GM19452 (cell line): Measurements from ENCODE around the gene ARF1.

Experiments used
- ATAC-seq: cut with Tn5 transposase; IDR thresholded peaks from one replicate; pipeline ENCODE4 v1.9.1; 2021; ENCODE audit not compliant: unreplicated experiment

The ARF1 gene

GRCh38 chr1:228048659-228049298, 33.7 kb upstream of the ARF1 start:
- ATAC-seq = no peak

DNA sequence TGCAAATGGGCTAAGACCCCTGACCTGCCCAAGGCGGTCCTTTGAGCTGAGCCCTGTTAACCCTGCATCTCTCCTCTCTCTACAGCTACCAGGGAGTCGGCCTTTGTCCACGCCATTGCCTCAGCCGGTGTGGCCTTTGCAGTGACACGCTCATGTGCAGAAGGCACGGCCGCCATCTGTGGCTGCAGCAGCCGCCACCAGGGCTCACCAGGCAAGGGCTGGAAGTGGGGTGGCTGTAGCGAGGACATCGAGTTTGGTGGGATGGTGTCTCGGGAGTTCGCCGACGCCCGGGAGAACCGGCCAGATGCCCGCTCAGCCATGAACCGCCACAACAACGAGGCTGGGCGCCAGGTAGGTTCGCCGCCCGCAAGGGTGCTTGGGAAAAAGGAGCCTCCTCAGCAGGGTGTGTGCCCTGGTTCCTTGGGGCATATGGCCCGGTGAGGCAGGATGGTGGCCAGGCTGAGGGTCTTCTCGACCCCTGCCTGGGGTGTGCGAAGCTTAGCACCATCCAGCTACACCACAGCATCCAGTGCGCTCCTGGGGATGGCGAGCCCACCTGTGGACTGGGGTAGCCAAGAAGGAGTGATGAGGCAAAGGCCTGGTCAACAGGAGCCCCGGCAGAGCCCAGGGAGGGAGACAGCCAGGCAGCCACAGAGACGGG, 31.8 kb upstream of the ARF1 start:
- no peak for ATAC-seq

DNA sequence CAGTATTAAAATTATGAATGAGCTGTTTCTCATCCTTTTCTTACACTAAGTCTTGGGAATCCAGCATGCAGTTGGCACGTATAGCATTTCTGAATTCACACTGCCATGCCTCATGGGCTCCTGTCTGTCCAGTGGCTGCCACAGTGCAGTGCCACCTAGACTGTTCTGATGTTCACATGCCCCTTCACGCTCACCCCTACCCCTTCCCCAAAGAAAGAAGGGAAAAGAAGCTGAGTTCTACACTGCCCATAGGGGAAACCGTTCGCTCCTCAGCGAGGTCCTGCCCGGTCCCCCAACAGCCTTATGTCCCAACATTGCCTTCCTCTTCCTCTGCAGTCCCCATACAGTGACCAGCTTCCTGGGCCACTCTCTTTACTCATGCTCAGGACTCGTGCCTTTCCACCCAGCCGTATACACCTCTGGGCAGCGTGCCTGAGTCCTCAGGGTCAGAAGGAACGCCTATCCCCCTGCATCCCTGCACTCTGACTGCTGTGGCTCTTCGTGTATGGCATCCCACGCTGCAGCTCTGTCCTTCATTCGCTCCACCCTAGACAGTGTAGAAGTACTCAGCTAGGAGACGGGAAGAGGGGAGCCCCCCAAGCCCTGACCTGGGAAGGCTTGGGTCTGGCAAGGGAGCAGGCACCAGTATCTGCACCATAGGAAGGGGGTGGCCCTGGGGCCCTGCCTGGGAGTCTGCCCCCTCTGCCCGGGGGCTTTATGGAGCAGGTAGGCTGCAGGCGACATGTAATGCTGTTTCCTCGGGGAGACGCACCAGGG, 24.1 kb upstream of the ARF1 start:
- no peak for ATAC-seq

DNA sequence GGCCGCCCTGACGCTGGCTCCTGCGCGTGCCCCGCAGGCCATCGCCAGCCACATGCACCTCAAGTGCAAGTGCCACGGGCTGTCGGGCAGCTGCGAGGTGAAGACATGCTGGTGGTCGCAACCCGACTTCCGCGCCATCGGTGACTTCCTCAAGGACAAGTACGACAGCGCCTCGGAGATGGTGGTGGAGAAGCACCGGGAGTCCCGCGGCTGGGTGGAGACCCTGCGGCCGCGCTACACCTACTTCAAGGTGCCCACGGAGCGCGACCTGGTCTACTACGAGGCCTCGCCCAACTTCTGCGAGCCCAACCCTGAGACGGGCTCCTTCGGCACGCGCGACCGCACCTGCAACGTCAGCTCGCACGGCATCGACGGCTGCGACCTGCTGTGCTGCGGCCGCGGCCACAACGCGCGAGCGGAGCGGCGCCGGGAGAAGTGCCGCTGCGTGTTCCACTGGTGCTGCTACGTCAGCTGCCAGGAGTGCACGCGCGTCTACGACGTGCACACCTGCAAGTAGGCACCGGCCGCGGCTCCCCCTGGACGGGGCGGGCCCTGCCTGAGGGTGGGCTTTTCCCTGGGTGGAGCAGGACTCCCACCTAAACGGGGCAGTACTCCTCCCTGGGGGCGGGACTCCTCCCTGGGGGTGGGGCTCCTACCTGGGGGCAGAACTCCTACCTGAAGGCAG, 23.4 kb upstream of the ARF1 start:
- ATAC-seq = no peak

- no peak for ATAC-seq
These were observed 22.7 kb upstream of the ARF1 start for GRCh38 chr1:228059634-228060457.

GRCh38 chr1:228060458-228061190, 21.9 kb upstream of the ARF1 start:
- ATAC-seq = no peak

DNA sequence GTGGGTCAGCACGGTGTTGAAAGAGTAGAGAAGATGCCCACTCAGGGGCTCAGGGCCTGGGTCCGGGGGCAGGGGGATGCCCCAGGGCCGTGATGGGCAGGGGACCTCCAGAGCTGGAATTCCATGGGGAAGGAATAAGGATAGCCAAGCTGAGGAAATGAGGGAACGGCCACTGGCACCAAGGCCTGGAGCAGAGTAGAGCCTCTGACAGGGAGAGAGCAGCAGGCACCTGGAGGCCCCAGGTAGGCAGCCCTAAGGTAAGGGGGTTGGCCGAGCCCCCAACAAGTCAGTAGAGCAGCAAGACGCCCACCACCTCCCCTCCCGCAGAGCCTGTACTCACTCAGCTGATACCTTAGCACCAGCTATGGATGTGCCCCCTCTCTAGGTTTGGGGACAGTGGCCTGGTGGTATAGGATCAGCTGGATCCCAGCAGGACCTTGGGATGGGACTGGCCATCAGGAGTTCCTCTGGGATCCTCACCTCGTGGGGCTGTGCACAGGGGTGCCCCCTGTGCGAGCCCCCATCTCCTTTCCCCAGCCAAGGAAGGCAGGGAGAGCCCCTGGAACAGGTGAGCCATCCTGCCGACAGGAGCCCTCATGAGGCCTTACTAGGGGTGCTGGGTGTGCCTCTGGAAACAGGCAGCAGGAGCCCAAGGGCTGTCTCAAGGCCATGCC, 21.0 kb upstream of the ARF1 start:
- ATAC-seq = no peak

DNA sequence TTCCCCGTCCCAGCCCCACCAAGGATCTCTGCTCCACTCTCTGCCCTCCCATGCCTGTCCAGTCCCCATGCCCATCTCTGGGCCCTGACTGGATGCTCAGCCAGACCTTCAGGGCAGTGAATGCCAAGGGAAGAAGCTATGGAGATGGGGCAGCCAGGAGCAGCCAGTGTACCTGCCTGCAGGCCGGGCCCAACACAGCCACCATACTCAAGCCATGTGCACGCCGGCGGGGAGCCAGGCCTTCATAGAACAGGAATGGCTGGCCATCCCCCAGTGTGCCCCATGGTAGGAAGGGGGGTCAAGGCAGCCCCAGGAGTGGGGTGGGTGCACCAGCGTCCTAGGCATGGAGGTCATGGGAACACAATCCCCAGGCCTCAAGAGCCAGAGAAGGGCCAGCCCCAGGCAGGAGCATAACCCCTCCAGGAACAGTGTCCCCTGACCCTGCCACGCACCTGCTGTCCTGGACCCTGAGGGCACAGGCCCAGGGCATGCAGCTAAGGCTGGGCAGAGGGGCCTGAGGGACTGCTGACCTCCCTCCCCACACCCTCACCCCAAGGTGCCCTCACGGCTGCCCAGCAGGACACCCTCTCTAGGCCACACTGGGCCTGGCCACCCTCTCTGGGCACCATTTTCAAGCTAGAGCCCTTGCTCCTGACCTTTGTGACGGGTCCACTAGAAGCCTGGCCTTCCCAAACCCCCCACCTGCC, 20.3 kb upstream of the ARF1 start:
- no peak for ATAC-seq

DNA sequence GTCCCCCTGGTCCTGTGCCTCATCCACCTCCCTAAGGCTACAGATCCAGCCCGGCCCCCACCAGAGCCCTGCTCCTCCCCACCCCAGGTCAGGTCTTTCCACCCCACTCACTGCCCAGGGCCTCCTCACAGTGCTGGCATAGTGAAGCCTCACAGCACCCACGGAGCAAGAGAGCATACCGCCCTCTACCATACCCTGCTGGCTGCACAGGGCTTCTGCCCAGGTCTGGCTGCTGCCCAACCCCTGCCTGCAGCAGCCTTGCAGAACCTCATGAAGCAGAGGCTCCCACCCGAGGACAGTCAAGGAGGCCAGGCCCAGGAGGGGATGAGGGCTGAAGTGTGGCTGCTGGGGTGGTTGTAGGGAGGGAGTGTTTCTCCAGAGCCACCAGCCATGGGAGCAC, 19.7 kb upstream of the ARF1 start:
- ATAC-seq = no peak

DNA sequence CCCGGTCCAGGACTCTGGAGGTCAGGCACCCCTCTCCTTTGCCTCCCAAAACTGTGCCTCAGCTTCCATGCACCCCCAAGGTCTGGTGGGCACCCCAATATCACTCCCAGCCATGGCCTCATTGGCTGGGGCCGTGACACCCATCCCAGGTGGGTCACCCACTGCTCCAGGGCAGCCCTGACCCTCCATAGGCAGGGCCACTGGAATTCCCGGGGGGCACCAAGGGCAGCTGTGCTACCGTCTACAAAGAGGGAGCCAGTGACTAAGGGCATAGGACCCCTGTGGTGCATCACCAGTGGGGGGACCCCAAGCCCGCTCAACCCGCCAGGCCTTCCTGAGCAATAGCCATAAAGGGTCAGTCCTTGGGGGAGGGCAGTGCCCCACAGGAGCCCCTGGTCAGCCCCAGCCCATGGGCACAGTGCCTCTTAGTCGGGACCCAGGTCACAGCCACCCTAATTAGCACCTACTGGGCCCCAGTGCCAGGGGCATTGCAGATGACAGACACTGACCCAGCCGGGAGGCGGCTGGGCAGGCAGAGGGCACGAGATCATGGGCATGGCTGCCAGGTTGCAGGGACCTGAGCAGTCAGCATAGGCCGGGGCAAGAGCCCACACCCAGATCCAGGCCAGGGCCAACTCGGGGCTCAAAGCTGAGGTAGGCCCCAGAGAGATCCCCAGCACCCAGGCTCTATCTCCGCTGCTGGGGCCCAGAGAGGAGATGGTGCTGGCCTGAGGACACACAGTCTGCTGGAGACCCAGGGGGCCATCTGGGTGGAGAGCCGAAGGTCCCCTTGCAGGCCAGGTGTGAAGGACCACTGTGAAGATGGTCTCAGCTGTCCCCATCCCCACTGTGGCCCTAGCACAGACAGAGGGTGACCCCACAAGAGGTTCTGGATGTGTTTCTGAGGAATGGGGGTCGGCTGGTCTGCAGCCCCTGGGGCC, 19.0 kb upstream of the ARF1 start:
- ATAC-seq = no peak

- no peak for ATAC-seq
These were observed 18.2 kb upstream of the ARF1 start for GRCh38 chr1:228064296-228064695.

DNA sequence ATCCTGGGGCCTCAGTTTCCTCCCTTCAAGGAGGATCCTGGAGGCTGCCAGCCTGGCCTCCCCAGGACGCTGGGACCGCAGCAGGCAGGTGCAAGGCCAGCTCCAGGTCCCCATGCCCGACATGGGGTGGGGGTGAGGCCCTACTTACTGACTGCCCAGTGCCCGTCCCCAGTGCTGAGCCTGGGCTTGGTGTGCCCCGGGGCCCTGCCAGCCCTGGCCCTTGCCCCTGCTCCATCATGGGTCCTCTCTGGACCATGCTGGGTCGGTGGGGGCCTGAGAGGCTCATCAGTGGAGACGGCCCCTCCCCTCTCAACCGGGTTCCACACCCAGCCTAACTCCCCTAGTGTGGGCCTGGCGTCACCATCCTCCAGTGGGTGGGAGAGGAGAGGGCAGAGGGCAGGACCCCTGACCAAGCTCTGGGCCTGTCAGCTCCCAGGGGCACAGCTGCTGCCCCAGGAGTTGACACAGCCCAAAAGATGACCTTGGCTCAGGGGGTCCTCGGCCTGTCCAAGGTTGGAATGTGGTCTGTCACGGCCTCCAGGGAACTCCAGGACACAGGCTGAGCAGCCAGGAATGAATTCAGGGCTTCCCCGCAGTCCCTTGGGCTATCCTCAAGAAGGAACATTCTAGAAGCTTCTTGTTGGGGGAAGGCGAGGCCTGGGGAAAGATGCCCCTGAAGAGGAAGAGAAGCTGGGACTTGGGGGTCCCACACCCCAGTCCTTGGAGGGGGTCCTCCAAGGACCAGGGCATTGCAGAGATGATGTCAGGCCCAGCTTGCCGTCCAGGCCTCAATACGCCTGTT, 17.6 kb upstream of the ARF1 start:
- no peak for ATAC-seq

DNA sequence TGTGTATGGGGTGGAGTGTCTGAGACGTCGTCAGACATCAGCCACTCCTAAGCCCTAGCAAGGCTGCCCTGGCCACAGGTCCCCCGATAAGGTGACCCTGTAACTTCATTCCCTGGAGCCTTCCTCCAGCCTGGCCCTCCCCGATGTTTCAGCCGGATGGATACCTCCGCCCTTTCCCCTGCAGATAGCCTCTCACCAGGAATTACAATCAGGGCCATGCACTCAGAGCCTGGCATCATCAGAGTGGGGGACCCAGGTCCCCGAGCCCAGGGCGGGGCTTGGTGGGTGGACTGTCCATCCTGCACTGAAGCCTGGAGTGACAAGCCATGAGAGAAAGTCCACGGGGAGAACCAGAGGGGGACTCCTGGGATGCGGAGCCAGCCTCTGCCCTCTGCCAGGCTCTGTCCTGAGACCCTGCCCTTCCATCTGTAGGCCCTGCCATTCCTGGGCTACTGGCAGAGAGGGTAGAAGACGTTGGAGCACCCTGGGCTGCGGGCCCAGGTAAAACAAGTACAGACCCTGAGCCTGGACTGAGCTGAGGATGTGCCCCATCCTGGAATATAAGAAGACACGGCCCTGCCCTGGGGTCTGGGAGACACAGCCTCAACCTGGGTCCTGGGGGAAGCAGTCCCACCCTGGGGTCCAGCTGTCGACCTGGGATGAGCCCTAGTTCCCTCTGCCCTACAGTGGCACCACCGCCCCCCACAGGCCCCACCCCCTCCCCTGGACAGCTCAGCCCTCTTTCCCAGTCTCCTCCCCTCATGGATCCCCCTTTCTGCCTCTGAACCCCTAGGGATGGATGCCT, 16.8 kb upstream of the ARF1 start:
- ATAC-seq = no peak

GRCh38 chr1:228066416-228066815, 16.1 kb upstream of the ARF1 start:
- no peak for ATAC-seq

DNA sequence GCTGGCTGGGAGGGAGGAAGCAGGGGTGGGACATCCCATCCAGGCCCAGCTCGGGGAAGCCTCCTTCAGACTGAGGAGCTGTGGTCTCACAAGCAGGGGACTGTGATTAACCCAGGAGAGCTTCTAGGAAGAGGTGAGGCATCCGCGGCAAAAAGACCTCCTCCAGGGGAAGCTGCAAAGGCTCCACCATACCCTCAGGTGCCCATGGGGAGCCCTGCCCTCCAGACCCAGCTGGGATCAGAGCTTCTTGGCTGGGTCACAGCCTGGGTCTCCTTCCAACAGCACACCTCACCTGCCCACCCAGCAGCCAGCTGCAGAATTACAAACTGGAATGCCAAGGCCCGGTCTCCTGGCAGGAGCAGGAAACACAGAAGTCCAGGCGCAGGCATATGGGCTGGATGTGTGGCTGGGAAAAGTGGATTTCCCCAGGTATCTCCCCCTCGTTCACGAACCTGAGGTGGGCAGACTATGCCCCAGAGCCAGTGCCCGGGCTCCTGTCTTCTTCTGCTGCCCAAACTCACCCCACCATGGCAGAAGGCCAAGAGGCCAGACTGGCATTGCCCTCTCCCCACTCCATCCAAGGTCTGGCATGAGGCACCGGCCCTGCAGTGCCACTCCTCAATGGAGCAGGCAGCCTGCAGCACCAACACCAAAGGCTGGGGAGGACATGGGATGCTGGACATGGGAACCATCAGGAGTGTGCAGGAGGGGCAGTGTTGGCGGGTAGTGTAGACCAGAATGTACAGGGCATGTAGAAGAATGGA, 15.4 kb upstream of the ARF1 start:
- no peak for ATAC-seq
